SK-N-SH (cell line): Measurements from ENCODE around the gene SUN2.

ENCODE experiments used
- CTCF ChIP-seq: fragments of 200-600 bp; sonication (generic); IDR thresholded peaks from 2 replicates; pipeline ENCODE4 v1.6.1; 2017; ENCODE audit warnings: antibody characterized with exemption, mild to moderate bottlenecking, moderate library complexity
- EZH2phosphoT487 ChIP-seq: fragments of 200-600 bp; sonication (generic); IDR thresholded peaks from 2 replicates; pipeline ENCODE4 v1.6.1; 2017; ENCODE audit warnings: low read depth, mixed run types, mild to moderate bottlenecking, antibody characterized with exemption, moderate library complexity, borderline replicate concordance
- FOXM1 ChIP-seq: IDR thresholded peaks from 2 replicates; pipeline ENCODE4 v1.4.0; 2012; ENCODE audit warnings: low read depth, mild to moderate bottlenecking
- MXI1 ChIP-seq: IDR thresholded peaks from 2 replicates; pipeline ENCODE4 v1.6.1; 2012; ENCODE audit warnings: mild to moderate bottlenecking, low read depth, low read length, improper control_type of control experiment
- RFX5 ChIP-seq: IDR thresholded peaks from 2 replicates; pipeline ENCODE4 v1.6.1; 2012; ENCODE audit warnings: mild to moderate bottlenecking, improper control_type of control experiment, low read length

GRCh38 chr22:38750638-38751037 lies 5.2 kb downstream of the SUN2 start:
- TF ChIP-seq EZH2phosphoT487 (no peak), CTCF (no peak), MXI1 (no peak), FOXM1 (no peak), RFX5 (no peak)
